ENCODE data around the gene PDIA5. TPM values are rescaled to one million over a fixed set of nuclear protein-coding genes. Genes with fewer than 3 reads are reported as not detected.

Gene PDIA5
- total and polyA plus RNA-seq, 2 donors (not counting 1 experiment from before 2014, with no cell fraction given): 2.6 to 3.8 TPM

- H3K27me3 Mint-ChIP-seq: no peaks in the 10 kb centered on the region
Measured at GRCh38 chr3:123075359-123075758, 8.5 kb downstream of the PDIA5 start.

DNA sequence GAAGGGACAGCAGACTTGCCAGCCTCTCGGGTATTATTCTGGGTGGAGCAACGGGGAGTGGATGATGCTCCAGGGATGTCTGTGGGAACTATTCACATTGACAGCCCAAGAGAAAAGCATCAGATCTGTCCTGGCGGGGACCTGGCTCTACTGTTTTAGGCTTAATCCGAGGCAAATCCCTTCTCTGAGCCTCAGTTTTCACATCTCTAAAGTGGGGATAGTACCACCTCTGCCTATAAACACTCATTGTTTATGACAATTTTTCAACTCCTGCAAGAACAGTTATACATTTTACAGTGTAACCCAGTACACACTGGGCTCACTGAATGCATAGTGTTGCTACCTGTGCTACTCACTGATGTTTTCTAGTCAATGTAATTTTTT is 9.3 kb downstream of the PDIA5 start:
- DNase-seq: no peak
- POLR2A ChIA-PET: no interaction called here
- no peak overlapping the region for H3K9ac ChIP-seq (ENCODE audit: low read length)
- H2AFZ ChIP-seq (ENCODE audit: insufficient read depth, low read depth, low read length, poor library complexity, severe bottlenecking): no peak overlapping the region
- no peak for TF ChIP-seq EZH2 (IDR thresholded peaks at IDR 0.05; ENCODE audit: borderline replicate concordance, insufficient read depth, low read depth, low read length, poor library complexity, severe bottlenecking)
- TF ChIP-seq, protein P1, sequence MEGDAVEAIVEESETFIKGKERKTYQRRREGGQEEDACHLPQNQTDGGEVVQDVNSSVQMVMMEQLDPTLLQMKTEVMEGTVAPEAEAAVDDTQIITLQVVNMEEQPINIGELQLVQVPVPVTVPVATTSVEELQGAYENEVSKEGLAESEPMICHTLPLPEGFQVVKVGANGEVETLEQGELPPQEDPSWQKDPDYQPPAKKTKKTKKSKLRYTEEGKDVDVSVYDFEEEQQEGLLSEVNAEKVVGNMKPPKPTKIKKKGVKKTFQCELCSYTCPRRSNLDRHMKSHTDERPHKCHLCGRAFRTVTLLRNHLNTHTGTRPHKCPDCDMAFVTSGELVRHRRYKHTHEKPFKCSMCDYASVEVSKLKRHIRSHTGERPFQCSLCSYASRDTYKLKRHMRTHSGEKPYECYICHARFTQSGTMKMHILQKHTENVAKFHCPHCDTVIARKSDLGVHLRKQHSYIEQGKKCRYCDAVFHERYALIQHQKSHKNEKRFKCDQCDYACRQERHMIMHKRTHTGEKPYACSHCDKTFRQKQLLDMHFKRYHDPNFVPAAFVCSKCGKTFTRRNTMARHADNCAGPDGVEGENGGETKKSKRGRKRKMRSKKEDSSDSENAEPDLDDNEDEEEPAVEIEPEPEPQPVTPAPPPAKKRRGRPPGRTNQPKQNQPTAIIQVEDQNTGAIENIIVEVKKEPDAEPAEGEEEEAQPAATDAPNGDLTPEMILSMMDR (IDR thresholded peaks at IDR 0.05): no peak
- H3K4me1 ChIP-seq (ENCODE audit: control insufficient read depth in 2 of 2, insufficient read depth in 2 of 2, low read length in 2 of 2): no peaks in the 10 kb centered on the region
- H3K4me3 Mint-ChIP-seq: no peak overlapping the region
- no peak overlapping the region for H3K4me3 ChIP-seq (ENCODE audit: control extremely low read depth in 1 of 5, extremely low read depth in 1 of 5, insufficient read depth in 1 of 5, low read depth in 2 of 5, low read length in 4 of 5)
- ATAC-seq (ENCODE audit: low read depth): no peak
- peaks cover 7% of the 10 kb centered on the region for H4K20me1 ChIP-seq (ENCODE audit: control insufficient read depth, insufficient read depth, low read length, poor library complexity, severe bottlenecking)
- no peaks in the 10 kb centered on the region for H3K9me3 Mint-ChIP-seq (ENCODE audit: insufficient read depth)
- H3K27ac ChIP-seq (ENCODE audit: low read length in 2 of 2): no peak overlapping the region
- no peaks in the 10 kb centered on the region for H3K36me3 ChIP-seq (replicated peaks in 1 of 2; ENCODE audit: control extremely low read depth in 1 of 2, control insufficient read depth in 1 of 2, extremely low read depth in 1 of 2, insufficient read depth in 2 of 2, low read length in 1 of 2)
- no peak overlapping the region for H3K27ac Mint-ChIP-seq
- intact Hi-C loops (cut with micrococcal nuclease): no loop called here
- H3K27me3 Mint-ChIP-seq: no peaks in the 10 kb centered on the region
- 98% methylated on average over 4 of the region's 4 CpGs for WGBS (ENCODE audit: insufficient coverage)
- CTCF ChIA-PET: no interaction called here
- H3K27me3 ChIP-seq (replicated peaks in 1 of 4; ENCODE audit: control extremely low read depth in 1 of 4, control insufficient read depth in 3 of 4, insufficient read depth in 4 of 4, low read length in 3 of 4): no peaks in the 10 kb centered on the region
- no peaks in the 10 kb centered on the region for H3K9me3 ChIP-seq (ENCODE audit: control extremely low read depth in 1 of 3, control insufficient read depth in 2 of 3, insufficient read depth in 1 of 3, low read length in 2 of 3)
- no peak overlapping the region for H3K4me2 ChIP-seq (replicated peaks; ENCODE audit: low read depth, low read length, poor library complexity, severe bottlenecking)
- H3K79me2 ChIP-seq (ENCODE audit: control insufficient read depth, insufficient read depth, low read length): peaks cover 36% of the 10 kb centered on the region
- peaks cover 5% of the 10 kb centered on the region for H3K4me1 Mint-ChIP-seq

More at GRCh38 chr3:123075359-123075758, 8.5 kb downstream of the PDIA5 start:
- Histone ChIP-seq H3K4me1 (ENCODE audit: control insufficient read depth in 2 of 2, insufficient read depth in 2 of 2, low read length in 2 of 2) (no peaks in the 10 kb centered on the region), H3K36me3 (replicated peaks in 1 of 2; ENCODE audit: control extremely low read depth in 1 of 2, control insufficient read depth in 1 of 2, extremely low read depth in 1 of 2, insufficient read depth in 2 of 2, low read length in 1 of 2) (no peaks in the 10 kb centered on the region), H3K9ac (ENCODE audit: low read length) (no peak overlapping the region), H3K4me2 (replicated peaks; ENCODE audit: low read depth, low read length, poor library complexity, severe bottlenecking) (no peak overlapping the region), H2AFZ (ENCODE audit: insufficient read depth, low read depth, low read length, poor library complexity, severe bottlenecking) (no peak overlapping the region), H3K27ac (ENCODE audit: low read length in 2 of 2) (no peak overlapping the region), H3K79me2 (ENCODE audit: control insufficient read depth, insufficient read depth, low read length) (peaks cover 35% of the 10 kb centered on the region), H3K4me3 (ENCODE audit: control extremely low read depth in 1 of 5, extremely low read depth in 1 of 5, insufficient read depth in 1 of 5, low read depth in 2 of 5, low read length in 4 of 5) (no peak overlapping the region), H4K20me1 (ENCODE audit: control insufficient read depth, insufficient read depth, low read length, poor library complexity, severe bottlenecking) (peaks cover 7% of the 10 kb centered on the region), H3K9me3 (ENCODE audit: control extremely low read depth in 1 of 3, control insufficient read depth in 2 of 3, insufficient read depth in 1 of 3, low read length in 2 of 3) (no peaks in the 10 kb centered on the region), H3K27me3 (replicated peaks in 1 of 4; ENCODE audit: control extremely low read depth in 1 of 4, control insufficient read depth in 3 of 4, insufficient read depth in 4 of 4, low read length in 3 of 4) (no peaks in the 10 kb centered on the region)
- POLR2A ChIA-PET: no interaction called here
- Mint-ChIP-seq H3K4me3 (no peak overlapping the region), H3K27ac (no peak overlapping the region), H3K4me1 (peaks cover 5% of the 10 kb centered on the region), H3K9me3 (ENCODE audit: insufficient read depth) (no peaks in the 10 kb centered on the region)
- ATAC-seq (ENCODE audit: low read depth): no peak
- no peak for DNase-seq
- CTCF ChIA-PET: no interaction called here
- whole genome bisulfite sequencing (ENCODE audit: insufficient coverage): 92% methylated on average over 1 of the region's 1 CpG
- TF ChIP-seq EZH2 (IDR thresholded peaks at IDR 0.05; ENCODE audit: borderline replicate concordance, insufficient read depth, low read depth, low read length, poor library complexity, severe bottlenecking): no peak
- TF ChIP-seq, protein P1 (IDR thresholded peaks at IDR 0.05): no peak
- intact Hi-C loops (cut with micrococcal nuclease): no loop called here
